GM21360 (cell line): ENCODE results near the gene PROSER2.

Experiments used
- ATAC-seq: cut with Tn5 transposase; IDR thresholded peaks from one replicate; pipeline ENCODE4 v1.9.1; 2021; ENCODE audit warnings: mild to moderate bottlenecking, moderate library complexity; ENCODE audit not compliant: unreplicated experiment

Gene PROSER2

DNA sequence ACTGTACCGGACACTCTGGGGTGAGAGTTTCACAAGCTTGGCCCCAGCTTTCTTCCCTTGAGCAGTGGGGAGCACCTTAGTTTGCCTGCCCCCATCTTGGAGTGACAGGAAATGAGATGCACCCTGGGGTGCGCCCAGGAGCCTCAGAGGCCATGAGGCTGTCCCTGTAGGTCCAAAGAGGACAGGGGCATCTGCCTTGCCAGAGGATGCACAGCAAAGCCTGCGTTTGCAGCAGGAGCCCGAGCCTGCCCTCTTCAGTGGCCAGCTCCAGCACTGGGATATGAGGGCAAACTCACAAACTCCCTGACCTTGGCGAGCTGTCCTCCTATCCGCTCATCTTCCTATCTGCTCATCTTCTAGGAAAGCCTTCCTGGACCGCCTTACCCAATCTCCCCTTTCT lies 79.5 kb downstream of the PROSER2 start:
- ATAC-seq, result no peak

DNA sequence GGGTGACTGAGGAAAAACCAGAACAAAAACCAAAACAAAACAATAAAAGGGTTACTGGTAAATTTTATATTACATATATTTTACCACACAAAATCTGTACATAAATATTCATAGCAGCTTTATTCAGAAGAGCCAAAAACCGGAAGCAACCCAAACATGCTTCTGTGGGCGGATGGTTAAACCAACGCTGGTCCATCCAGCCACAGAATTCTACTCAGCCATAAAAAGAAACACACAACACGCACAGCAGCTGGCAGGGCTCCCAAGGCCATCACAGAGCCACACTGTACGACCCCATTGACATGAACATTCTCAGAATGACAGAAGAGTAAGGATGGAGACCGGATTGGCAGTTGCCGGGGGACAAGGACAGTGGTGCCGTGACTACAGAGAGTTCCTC lies 83.6 kb downstream of the PROSER2 start:
- ATAC-seq, result no peak

DNA sequence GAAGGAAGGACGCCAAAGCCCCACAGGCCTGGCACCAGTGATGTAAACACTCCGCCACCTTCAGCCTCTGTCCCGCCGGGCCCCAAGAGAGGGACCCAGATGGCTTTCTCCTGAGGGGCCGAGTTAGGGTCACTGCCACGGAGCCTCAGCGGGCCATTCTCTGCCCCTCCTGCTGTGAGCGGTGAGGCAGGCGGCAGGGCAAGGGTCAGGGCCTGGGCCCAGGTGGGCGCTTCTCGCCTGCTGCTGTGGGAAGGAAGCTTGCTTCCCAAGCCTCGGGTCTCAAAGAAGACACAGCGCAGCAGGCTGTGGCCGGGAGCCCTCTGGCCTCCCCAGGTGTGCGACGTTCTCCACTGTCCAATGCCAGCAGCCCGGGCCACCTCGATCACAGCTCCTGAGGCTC lies 84.8 kb downstream of the PROSER2 start:
- no peak for ATAC-seq

DNA sequence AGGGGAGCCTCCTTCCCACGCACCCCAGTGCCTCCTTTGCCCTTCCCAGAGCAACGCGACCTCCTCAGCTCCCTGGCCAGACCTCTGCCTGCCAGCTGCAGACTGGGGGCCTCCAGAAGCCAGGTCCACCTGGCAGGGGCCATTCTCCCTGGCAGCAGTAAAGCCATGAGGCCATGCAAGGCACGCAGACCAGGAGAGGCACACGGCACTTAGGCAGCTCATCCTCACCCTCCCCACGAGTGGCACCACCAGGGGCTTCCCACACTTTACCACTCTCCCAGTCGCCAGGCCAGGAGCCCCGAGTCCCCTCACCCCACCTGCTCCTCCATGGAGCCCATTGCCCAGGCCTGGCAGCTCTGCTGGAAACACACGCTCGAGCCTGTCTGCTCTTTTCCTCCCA lies 85.4 kb downstream of the PROSER2 start:
- ATAC-seq, result no peak

GRCh38 chr10:11908991-11909390 lies 85.8 kb downstream of the PROSER2 start:
- no peak for ATAC-seq

DNA sequence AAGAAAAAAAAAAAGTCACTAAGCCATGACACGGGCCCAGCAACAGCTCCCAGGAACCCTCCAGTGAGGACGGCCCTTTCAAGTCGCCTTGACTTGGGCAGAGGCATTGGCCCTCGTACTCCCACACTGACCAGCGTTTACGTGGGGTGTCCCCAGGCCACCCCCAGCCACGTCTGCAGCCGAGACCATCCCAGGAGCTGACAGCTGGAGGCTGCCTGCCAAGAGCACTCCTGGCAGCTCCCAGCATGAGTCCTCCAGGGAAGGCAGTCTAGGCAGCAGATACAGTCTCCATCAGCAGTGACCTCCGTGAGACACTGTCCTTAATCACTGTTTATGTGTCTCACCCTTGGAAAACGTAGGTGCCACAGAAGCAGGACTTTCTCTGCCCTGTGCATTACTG lies 86.5 kb downstream of the PROSER2 start:
- ATAC-seq, result no peak

- no peak for ATAC-seq
Observed at GRCh38 chr10:11910102-11910501, 86.9 kb downstream of the PROSER2 start.

GRCh38 chr10:11913079-11913641 lies 90.0 kb downstream of the PROSER2 start:
- ATAC-seq, result no peak

GRCh38 chr10:11918384-11918783 lies 95.2 kb downstream of the PROSER2 start:
- ATAC-seq, result no peak

- ATAC-seq, result no peak
Observed at GRCh38 chr10:11919271-11919670, 96.1 kb downstream of the PROSER2 start.
